ENCODE data around the gene EXOC3L2. TPM values are rescaled to one million over a fixed set of nuclear protein-coding genes. Genes with fewer than 3 reads are reported as not detected.

EXOC3L2 gene
- total RNA-seq, 1 experiment from 2014 or later: not detected

DNA sequence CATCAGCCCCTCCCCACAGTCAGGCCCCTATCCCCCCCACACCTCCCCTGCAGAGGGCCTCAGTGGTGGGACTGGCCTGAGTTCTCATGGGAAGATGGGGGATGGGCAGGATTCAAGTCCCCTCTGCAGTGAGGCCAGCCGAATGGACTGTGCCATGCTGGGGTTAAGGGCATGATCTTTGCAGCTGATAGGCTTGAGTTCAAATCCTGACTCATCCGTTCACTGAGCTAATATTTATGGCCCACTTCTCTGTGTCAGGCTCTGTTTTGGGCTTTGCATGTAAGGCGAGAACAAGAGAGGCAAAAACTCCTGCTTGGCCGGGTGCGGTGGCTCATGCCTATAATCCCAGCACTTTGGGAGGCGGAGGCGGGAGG, 26.5 kb upstream of the EXOC3L2 start:
- no peak for ATAC-seq
- no peaks in the 10 kb centered on the region for H4K20me1 ChIP-seq (ENCODE audit: insufficient read depth)
- intact Hi-C loops (cut with micrococcal nuclease): no loop called here
- RAD21 ChIA-PET (ENCODE audit: low non-redundant PET in 1 of 2, low total read pairs in 2 of 2, uncharacterized antibody in 2 of 2, unreplicated experiment in 2 of 2): no interaction called here
- H3K4me3 ChIP-seq (replicated peaks in 1 of 2; ENCODE audit: low read depth in 1 of 2, low read length in 2 of 2): no peak overlapping the region
- TF ChIP-seq ZFX (IDR thresholded peaks at IDR 0.05) (no peak), ZNF274 (IDR thresholded peaks at IDR 0.05; ENCODE audit: low read depth, low read length) (no peak)
- TF ChIP-seq, protein P1, sequence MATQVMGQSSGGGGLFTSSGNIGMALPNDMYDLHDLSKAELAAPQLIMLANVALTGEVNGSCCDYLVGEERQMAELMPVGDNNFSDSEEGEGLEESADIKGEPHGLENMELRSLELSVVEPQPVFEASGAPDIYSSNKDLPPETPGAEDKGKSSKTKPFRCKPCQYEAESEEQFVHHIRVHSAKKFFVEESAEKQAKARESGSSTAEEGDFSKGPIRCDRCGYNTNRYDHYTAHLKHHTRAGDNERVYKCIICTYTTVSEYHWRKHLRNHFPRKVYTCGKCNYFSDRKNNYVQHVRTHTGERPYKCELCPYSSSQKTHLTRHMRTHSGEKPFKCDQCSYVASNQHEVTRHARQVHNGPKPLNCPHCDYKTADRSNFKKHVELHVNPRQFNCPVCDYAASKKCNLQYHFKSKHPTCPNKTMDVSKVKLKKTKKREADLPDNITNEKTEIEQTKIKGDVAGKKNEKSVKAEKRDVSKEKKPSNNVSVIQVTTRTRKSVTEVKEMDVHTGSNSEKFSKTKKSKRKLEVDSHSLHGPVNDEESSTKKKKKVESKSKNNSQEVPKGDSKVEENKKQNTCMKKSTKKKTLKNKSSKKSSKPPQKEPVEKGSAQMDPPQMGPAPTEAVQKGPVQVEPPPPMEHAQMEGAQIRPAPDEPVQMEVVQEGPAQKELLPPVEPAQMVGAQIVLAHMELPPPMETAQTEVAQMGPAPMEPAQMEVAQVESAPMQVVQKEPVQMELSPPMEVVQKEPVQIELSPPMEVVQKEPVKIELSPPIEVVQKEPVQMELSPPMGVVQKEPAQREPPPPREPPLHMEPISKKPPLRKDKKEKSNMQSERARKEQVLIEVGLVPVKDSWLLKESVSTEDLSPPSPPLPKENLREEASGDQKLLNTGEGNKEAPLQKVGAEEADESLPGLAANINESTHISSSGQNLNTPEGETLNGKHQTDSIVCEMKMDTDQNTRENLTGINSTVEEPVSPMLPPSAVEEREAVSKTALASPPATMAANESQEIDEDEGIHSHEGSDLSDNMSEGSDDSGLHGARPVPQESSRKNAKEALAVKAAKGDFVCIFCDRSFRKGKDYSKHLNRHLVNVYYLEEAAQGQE (IDR thresholded peaks at IDR 0.05; ENCODE audit: low read depth): no peak
- H3K9me3 ChIP-seq (ENCODE audit: control insufficient read depth in 1 of 2, insufficient read depth in 1 of 2, low read depth in 1 of 2, low read length in 2 of 2): no peaks in the 10 kb centered on the region
- no peak for DNase-seq (ENCODE audit: low read depth, low spot score)
- H2AFZ ChIP-seq (ENCODE audit: low read depth, low read length, poor library complexity, severe bottlenecking): no peak overlapping the region
- POLR2A ChIA-PET: no interaction called here
- H3K36me3 ChIP-seq (ENCODE audit: control insufficient read depth in 1 of 2, insufficient read depth in 2 of 2, low read length in 2 of 2): peaks cover 4 to 5% of the 10 kb centered on the region in 2 experiments; a peak in 3 of 4 replicates
- no peaks in the 10 kb centered on the region for H3K4me1 ChIP-seq (ENCODE audit: control insufficient read depth in 1 of 2, insufficient read depth in 2 of 2, low read length in 2 of 2)
- H3K9ac ChIP-seq (ENCODE audit: low read length): no peak overlapping the region
- BruUV-seq (replicated peaks): no TSS peak
- no peaks in the 10 kb centered on the region for H3K9me2 ChIP-seq (ENCODE audit: insufficient read depth)
- H3K79me2 ChIP-seq (ENCODE audit: insufficient read depth, low read length): no peaks in the 10 kb centered on the region
- no peak overlapping the region for H3K4me2 ChIP-seq (ENCODE audit: low read length)
- H3K27me3 ChIP-seq (ENCODE audit: insufficient read depth, low read length): no peaks in the 10 kb centered on the region
- CTCF ChIA-PET: no interaction called here
- H3K27ac ChIP-seq (ENCODE audit: low read depth, low read length): no peak overlapping the region

- H3K27ac ChIP-seq (ENCODE audit: low read depth, low read length): no peak overlapping the region
- BruUV-seq (replicated peaks): no TSS peak
- H3K4me1 ChIP-seq (ENCODE audit: control insufficient read depth in 1 of 2, insufficient read depth in 2 of 2, low read length in 2 of 2): no peaks in the 10 kb centered on the region
- H3K9me3 ChIP-seq (ENCODE audit: control insufficient read depth in 1 of 2, insufficient read depth in 1 of 2, low read depth in 1 of 2, low read length in 2 of 2): no peaks in the 10 kb centered on the region
- H4K20me1 ChIP-seq (ENCODE audit: insufficient read depth): no peaks in the 10 kb centered on the region
- CTCF ChIA-PET: no interaction called here
- peaks cover 4 to 5% of the 10 kb centered on the region in 2 experiments; a peak in 3 of 4 replicates for H3K36me3 ChIP-seq (ENCODE audit: control insufficient read depth in 1 of 2, insufficient read depth in 2 of 2, low read length in 2 of 2)
- RAD21 ChIA-PET (ENCODE audit: low non-redundant PET in 1 of 2, low total read pairs in 2 of 2, uncharacterized antibody in 2 of 2, unreplicated experiment in 2 of 2): no interaction called here
- H2AFZ ChIP-seq (ENCODE audit: low read depth, low read length, poor library complexity, severe bottlenecking): no peak overlapping the region
- intact Hi-C loops (cut with micrococcal nuclease): no loop called here
- H3K4me2 ChIP-seq (ENCODE audit: low read length): no peak overlapping the region
- no peak overlapping the region for H3K9ac ChIP-seq (ENCODE audit: low read length)
- H3K4me3 ChIP-seq (replicated peaks in 1 of 2; ENCODE audit: low read depth in 1 of 2, low read length in 2 of 2): no peak overlapping the region
- ATAC-seq (no peak), DNase-seq (ENCODE audit: low read depth, low spot score) (no peak)
- no peaks in the 10 kb centered on the region for H3K79me2 ChIP-seq (ENCODE audit: insufficient read depth, low read length)
- POLR2A ChIA-PET: no interaction called here
- H3K9me2 ChIP-seq (ENCODE audit: insufficient read depth): no peaks in the 10 kb centered on the region
- no peaks in the 10 kb centered on the region for H3K27me3 ChIP-seq (ENCODE audit: insufficient read depth, low read length)
- TF ChIP-seq, protein P1 (IDR thresholded peaks at IDR 0.05; ENCODE audit: low read depth): no peak
- no peak for TF ChIP-seq JUND (IDR thresholded peaks at IDR 0.05)
- TF ChIP-seq SIN3A (IDR thresholded peaks at IDR 0.05; ENCODE audit: low read depth): no peak
- TF ChIP-seq TCF7L2 (IDR thresholded peaks at IDR 0.05; ENCODE audit: borderline replicate concordance, extremely low read depth, insufficient read depth, insufficient read length): no peak
Observed at GRCh38 chr19:45271098-45271734, 26.0 kb upstream of the EXOC3L2 start.

Data from HCT116 (cell line).